ENCODE results near the gene HS1BP3. TPM values are rescaled to one million over a fixed set of nuclear protein-coding genes. Genes with fewer than 3 reads are reported as not detected.

Gene HS1BP3
- total and polyA plus RNA-seq, 2 of the 13 experiments (the other 11 are each of a cell fraction or from before 2014, with no cell fraction given), result 15.2 to 22.0 TPM

- no peak for DNase-seq (ENCODE audit: low spot score)
- no TSS peak for BruUV-seq (replicated peaks)
- in situ Hi-C loops (cut with HindIII; ENCODE audit: extremely low pct_ligation_motif_present, low pct_unique_long_range_greater_than_20kb), result no loop called here
Observed at GRCh38 chr2:20622731-20623130, 28.2 kb downstream of the HS1BP3 start.

DNA sequence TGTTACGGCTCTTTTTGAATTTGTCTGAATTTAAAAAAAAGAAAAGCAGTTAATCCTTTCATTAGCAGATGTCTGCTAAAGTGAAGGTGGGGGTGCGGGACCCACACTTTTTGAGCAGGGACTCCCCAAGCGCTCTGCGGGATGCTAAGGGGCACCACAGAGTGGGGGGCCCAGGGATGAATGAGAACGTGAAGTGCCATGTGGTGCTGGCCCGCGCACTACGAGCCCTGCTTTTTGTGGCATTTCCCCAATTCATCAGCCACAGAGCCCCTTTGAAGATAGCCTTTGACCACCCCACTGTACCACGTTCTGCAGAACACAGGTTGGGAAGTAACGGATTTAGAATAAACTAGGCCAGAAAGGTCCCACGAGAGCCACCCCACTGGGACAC, 28.6 kb downstream of the HS1BP3 start:
- ATAC-seq (no peak), DNase-seq (ENCODE audit: low spot score) (no peak), FAIRE-seq (no peak)
- no peak overlapping the region for H3K27ac ChIP-seq (ENCODE audit: extremely low read length, insufficient read depth, low read length)
- H3K9ac ChIP-seq (ENCODE audit: insufficient read depth, low read depth, low read length), result no peak overlapping the region; the same call in 1 of the 2 replicates
- no peaks in the 10 kb centered on the region for H3K9me3 ChIP-seq (ENCODE audit: low read length)
- no peaks in the 10 kb centered on the region for H3K79me2 ChIP-seq (ENCODE audit: insufficient read depth, low read length)
- in situ Hi-C loops (cut with HindIII; ENCODE audit: extremely low pct_ligation_motif_present, low pct_unique_long_range_greater_than_20kb) (no loop called here), intact Hi-C loops (cut with micrococcal nuclease; ENCODE audit: unreplicated experiment) (no loop called here)
- H3K4me1 ChIP-seq (ENCODE audit: insufficient read depth, low read length), result peaks cover 32% of the 10 kb centered on the region
- H3K27me3 ChIP-seq (ENCODE audit: control insufficient read depth in 1 of 2, insufficient read depth in 2 of 2, low read length in 2 of 2), result no peaks in the 10 kb centered on the region
- H3K4me3 ChIP-seq (replicated peaks in 1 of 3; ENCODE audit: insufficient read depth in 1 of 3, low read depth in 2 of 3, low read length in 3 of 3), result no peak overlapping the region
- no peak overlapping the region for H2AFZ ChIP-seq (ENCODE audit: low read length)
- 94% methylated on average over 11 of the region's 11 CpGs for WGBS (ENCODE audit: low lambda C conversion rate)
- H4K20me1 ChIP-seq (ENCODE audit: insufficient read depth, low read length), result no peaks in the 10 kb centered on the region
- BruUV-seq (replicated peaks), result no TSS peak
- H3K4me2 ChIP-seq (ENCODE audit: low read depth, low read length), result no peak overlapping the region
- POLR2A ChIA-PET, result interaction anchor here (0.9 to 1.6 kb wide), 2 partner anchors 11 to 25 kb away, joined by 4 read pairs; no protein-coding TSS in a partner anchor
- CTCF ChIA-PET (ENCODE audit: low intra/inter-chr PET ratio, low total read pairs), result no interaction called here
- TF ChIP-seq ZNF503 (CRISPR knock-in tag; IDR thresholded peaks at IDR 0.05) (no peak), ZUFSP (CRISPR knock-in tag; IDR thresholded peaks at IDR 0.05; ENCODE audit: borderline replicate concordance) (no peak), ZNF639 (CRISPR knock-in tag; conservative IDR thresholded peaks at IDR 0.05) (no peak), KMT2A (CRISPR knock-in tag; IDR thresholded peaks at IDR 0.05) (no peak)
- H3K36me3 ChIP-seq (replicated peaks in 1 of 2; ENCODE audit: control insufficient read depth in 1 of 2, insufficient read depth in 2 of 2, low read length in 2 of 2), result peaks cover 11 to 12% of the 10 kb centered on the region in 2 experiments; a peak in 4 of 5 replicates

More at GRCh38 chr2:20622731-20623130, 28.2 kb downstream of the HS1BP3 start:
- intact Hi-C loops (cut with micrococcal nuclease; ENCODE audit: unreplicated experiment), result no loop called here
- WGBS (ENCODE audit: low lambda C conversion rate), result 81% methylated on average over 10 of the region's 10 CpGs
- ATAC-seq, result no peak
- no peak for TF ChIP-seq SNAI1 (CRISPR knock-in tag; IDR thresholded peaks at IDR 0.05; ENCODE audit: borderline replicate concordance)
- no peak for TF ChIP-seq ZNF263 (CRISPR knock-in tag; IDR thresholded peaks at IDR 0.05)
- TF ChIP-seq ZNF180 (CRISPR knock-in tag; IDR thresholded peaks at IDR 0.05; ENCODE audit: borderline replicate concordance, low read depth), result no peak
- H3K4me3 ChIP-seq (replicated peaks in 1 of 3; ENCODE audit: insufficient read depth in 1 of 3, low read depth in 2 of 3, low read length in 3 of 3), result no peak overlapping the region
- peak overlapping the region; percentile 18 for H3K9ac ChIP-seq (ENCODE audit: insufficient read depth, low read depth, low read length)
- H3K36me3 ChIP-seq (replicated peaks in 1 of 2; ENCODE audit: control insufficient read depth in 1 of 2, insufficient read depth in 2 of 2, low read length in 2 of 2), result peaks cover 11 to 12% of the 10 kb centered on the region in 2 experiments; a peak in 4 of 5 replicates
- POLR2A ChIA-PET, result interaction anchor here (1.6 kb wide), 1 partner anchor 11 kb away, joined by 4 read pairs; no protein-coding TSS in a partner anchor
- H3K27me3 ChIP-seq (ENCODE audit: control insufficient read depth in 1 of 2, insufficient read depth in 2 of 2, low read length in 2 of 2), result no peaks in the 10 kb centered on the region
- H3K4me1 ChIP-seq (ENCODE audit: insufficient read depth, low read length), result peaks cover 28% of the 10 kb centered on the region
- H3K27ac ChIP-seq (ENCODE audit: extremely low read length, insufficient read depth, low read length), result no peak overlapping the region
- no peak for FAIRE-seq
- H3K9me3 ChIP-seq (ENCODE audit: low read length), result no peaks in the 10 kb centered on the region
- no peak overlapping the region for H2AFZ ChIP-seq (ENCODE audit: low read length)
- no peak overlapping the region for H3K4me2 ChIP-seq (ENCODE audit: low read depth, low read length)
- no peaks in the 10 kb centered on the region for H3K79me2 ChIP-seq (ENCODE audit: insufficient read depth, low read length)
- CTCF ChIA-PET (ENCODE audit: low intra/inter-chr PET ratio, low total read pairs), result no interaction called here
- no peaks in the 10 kb centered on the region for H4K20me1 ChIP-seq (ENCODE audit: insufficient read depth, low read length)

All from HepG2 (cell line).